Liver (tissue), 9 donors: Measurements from ENCODE around the gene ZNF273. TPM values are rescaled to one million over a fixed set of nuclear protein-coding genes. Genes with fewer than 3 reads are reported as not detected.

Experiments
- DNase-seq: peaks from one replicate; pipeline ENCODE4 v3.0.0-alpha.2; 2017; ENCODE audit warnings: low spot score
- H3K27ac ChIP-seq, 2 donors: one replicate each; pipeline ENCODE4 v1.7.0; 2013; ENCODE audit warnings: inconsistent platforms in 2 of 2, low read length in 2 of 2, control low read depth in 1 of 2, low read depth in 1 of 2, mild to moderate bottlenecking in 1 of 2
- H3K27me3 ChIP-seq, 4 donors: one replicate each; pipeline versions ENCODE4 v1.6.1 to v1.7.0; 2013; ENCODE audit warnings: low read length in 3 of 4, inconsistent platforms in 1 of 4, mild to moderate bottlenecking in 1 of 4, moderate library complexity in 1 of 4; ENCODE audit not compliant: control insufficient read depth in 4 of 4, insufficient read depth in 4 of 4
- H3K36me3 ChIP-seq, 4 donors: one replicate each; pipeline versions ENCODE4 v1.6.1 to v1.7.0; 2013; ENCODE audit warnings: low read length in 3 of 4, mild to moderate bottlenecking in 3 of 4, low read depth in 1 of 4, moderate library complexity in 1 of 4; ENCODE audit not compliant: control insufficient read depth in 4 of 4, insufficient read depth in 3 of 4
- H3K4me1 ChIP-seq, 4 donors: one replicate each; pipeline versions ENCODE4 v1.6.1 to v1.7.0; 2013; ENCODE audit warnings: low read length in 3 of 4, mild to moderate bottlenecking in 3 of 4, moderate library complexity in 1 of 4; ENCODE audit not compliant: control insufficient read depth in 4 of 4, insufficient read depth in 4 of 4
- H3K4me3 ChIP-seq, 3 donors: one replicate each; pipeline versions ENCODE4 v1.6.1 to v1.7.0; 2013; ENCODE audit warnings: low read length in 3 of 3, control low read depth in 1 of 3, low read depth in 1 of 3, mild to moderate bottlenecking in 1 of 3
- H3K9ac ChIP-seq, 2 donors: one replicate each; pipeline ENCODE4 v1.7.0; 2013; ENCODE audit warnings: low read length in 2 of 2, mild to moderate bottlenecking in 2 of 2, moderate library complexity in 2 of 2, control low read depth in 1 of 2, low read depth in 1 of 2
- H3K9me3 ChIP-seq, 4 donors: one replicate each; pipeline versions ENCODE4 v1.6.1 to v1.7.0; 2013; ENCODE audit warnings: low read length in 3 of 4; ENCODE audit not compliant: control insufficient read depth in 4 of 4
- FOXA1 ChIP-seq: IDR thresholded peaks from 2 replicates; pipeline ENCODE4 v1.6.1; 2016; ENCODE audit warnings: antibody characterized with exemption
- FOXA2 ChIP-seq: IDR thresholded peaks from 2 replicates; pipeline ENCODE4 v1.6.1; 2016; ENCODE audit warnings: antibody characterized with exemption
- GABPA ChIP-seq, 2 donors: IDR thresholded peaks in 1 of 2; conservative IDR thresholded peaks in 1 of 2; 2 replicates each; pipeline ENCODE4 v1.6.1; 2016; ENCODE audit warnings: antibody characterized with exemption in 2 of 2, mild to moderate bottlenecking in 1 of 2, moderate library complexity in 1 of 2
- HNF4G ChIP-seq: IDR thresholded peaks from 2 replicates; pipeline ENCODE4 v1.6.1; 2016; ENCODE audit warnings: antibody characterized with exemption
- RXRA ChIP-seq, 2 donors: IDR thresholded peaks; 2 replicates each; pipeline ENCODE4 v1.6.1; 2017 to 2018; ENCODE audit warnings: antibody characterized with exemption in 2 of 2, mild to moderate bottlenecking in 1 of 2
- SP1 ChIP-seq: IDR thresholded peaks from 2 replicates; pipeline ENCODE4 v1.6.1; 2018; ENCODE audit warnings: antibody characterized with exemption, mild to moderate bottlenecking
- TAF1 ChIP-seq: conservative IDR thresholded peaks from 2 replicates; pipeline ENCODE4 v1.6.1; 2016; ENCODE audit warnings: antibody characterized with exemption, mild to moderate bottlenecking
- WGBS: extraction: QIAGEN DNeasy Blood & Tissue Kit; methylation state at CpG from one replicate; pipeline ENCODE4 v1.1.7; 2013; 5-methylcytosine and 5-hydroxymethylcytosine counted together
- polyA plus RNA-seq, 2 donors: library from polyadenylated mRNA; stranded (reverse) in 1 of 2; unstranded in 1 of 2; fragments of 200-250 nt in 1 of 2; fragments of >200 nt in 1 of 2; fragmentation: Nextera tagmentation in 1 of 2; extraction: Ambion mirVana in 1 of 2; gene quantifications; one replicate each; pipeline versions ENCODE4 v1.2.1 to v1.2.3, GENCODE V29; 2013 to 2015
- total RNA-seq, 2 donors: library from RNA; depleted of rRNA; stranded (reverse); fragments of >200 nt; gene quantifications; one replicate each; pipeline ENCODE4 v1.2.3, GENCODE V29; 2014
- TF ChIP-seq, protein P1 (sequence below): IDR thresholded peaks from 2 replicates; pipeline ENCODE4 v1.6.1; 2016; ENCODE audit warnings: antibody characterized with exemption, mild to moderate bottlenecking
- TF ChIP-seq, protein P2 (sequence below): IDR thresholded peaks from 2 replicates; pipeline ENCODE4 v1.6.1; 2016; ENCODE audit warnings: antibody characterized with exemption
- donor health status: healthy.
- donor health status: healthy.
- donor health status: healthy.
- donor health status: healthy.
- donor health status: healthy.

Gene ZNF273
- total and polyA plus RNA-seq, 4 donors: 0.43 to 14.9 (median 0.73) TPM

DNA sequence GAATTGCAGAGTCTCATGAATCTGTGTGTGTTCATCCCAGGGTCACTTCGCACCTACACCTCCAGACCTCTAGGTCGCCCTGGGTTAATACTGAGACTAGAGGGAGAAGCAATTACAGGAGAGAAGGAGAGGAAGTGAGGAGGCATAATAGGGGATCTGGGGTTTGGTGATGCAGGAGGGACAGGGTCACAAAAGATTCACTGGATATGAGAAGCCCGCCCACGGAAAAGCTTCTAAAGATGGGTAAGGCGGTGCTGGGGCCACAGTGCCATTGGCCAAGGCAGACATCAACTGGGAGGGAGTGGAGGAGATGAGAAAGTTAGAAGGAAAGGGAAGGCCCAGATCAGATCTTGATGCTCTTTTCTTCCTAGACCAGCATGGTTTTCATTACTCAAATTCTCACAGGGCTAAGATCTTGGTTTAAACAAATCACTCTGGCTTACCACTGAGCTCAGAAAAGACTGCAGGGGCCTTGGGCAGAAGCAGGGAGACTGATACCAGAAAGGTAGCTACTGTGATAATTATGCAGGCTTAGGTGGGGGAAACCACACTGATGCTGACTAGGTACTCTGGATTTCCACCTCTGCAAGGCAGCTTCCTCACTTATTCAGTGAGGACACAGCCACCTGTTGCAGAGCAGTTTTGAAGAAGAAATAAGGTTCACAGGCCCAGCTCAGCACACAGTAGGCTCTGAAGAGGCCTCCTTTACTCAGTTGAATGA lies 17.4 kb upstream of the ZNF273 start (continued):
- TF ChIP-seq, protein P1, sequence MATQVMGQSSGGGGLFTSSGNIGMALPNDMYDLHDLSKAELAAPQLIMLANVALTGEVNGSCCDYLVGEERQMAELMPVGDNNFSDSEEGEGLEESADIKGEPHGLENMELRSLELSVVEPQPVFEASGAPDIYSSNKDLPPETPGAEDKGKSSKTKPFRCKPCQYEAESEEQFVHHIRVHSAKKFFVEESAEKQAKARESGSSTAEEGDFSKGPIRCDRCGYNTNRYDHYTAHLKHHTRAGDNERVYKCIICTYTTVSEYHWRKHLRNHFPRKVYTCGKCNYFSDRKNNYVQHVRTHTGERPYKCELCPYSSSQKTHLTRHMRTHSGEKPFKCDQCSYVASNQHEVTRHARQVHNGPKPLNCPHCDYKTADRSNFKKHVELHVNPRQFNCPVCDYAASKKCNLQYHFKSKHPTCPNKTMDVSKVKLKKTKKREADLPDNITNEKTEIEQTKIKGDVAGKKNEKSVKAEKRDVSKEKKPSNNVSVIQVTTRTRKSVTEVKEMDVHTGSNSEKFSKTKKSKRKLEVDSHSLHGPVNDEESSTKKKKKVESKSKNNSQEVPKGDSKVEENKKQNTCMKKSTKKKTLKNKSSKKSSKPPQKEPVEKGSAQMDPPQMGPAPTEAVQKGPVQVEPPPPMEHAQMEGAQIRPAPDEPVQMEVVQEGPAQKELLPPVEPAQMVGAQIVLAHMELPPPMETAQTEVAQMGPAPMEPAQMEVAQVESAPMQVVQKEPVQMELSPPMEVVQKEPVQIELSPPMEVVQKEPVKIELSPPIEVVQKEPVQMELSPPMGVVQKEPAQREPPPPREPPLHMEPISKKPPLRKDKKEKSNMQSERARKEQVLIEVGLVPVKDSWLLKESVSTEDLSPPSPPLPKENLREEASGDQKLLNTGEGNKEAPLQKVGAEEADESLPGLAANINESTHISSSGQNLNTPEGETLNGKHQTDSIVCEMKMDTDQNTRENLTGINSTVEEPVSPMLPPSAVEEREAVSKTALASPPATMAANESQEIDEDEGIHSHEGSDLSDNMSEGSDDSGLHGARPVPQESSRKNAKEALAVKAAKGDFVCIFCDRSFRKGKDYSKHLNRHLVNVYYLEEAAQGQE: no peak
- TF ChIP-seq TAF1: no peak
- no peak for TF ChIP-seq HNF4G
- no peak for TF ChIP-seq SP1
- TF ChIP-seq, protein P2, sequence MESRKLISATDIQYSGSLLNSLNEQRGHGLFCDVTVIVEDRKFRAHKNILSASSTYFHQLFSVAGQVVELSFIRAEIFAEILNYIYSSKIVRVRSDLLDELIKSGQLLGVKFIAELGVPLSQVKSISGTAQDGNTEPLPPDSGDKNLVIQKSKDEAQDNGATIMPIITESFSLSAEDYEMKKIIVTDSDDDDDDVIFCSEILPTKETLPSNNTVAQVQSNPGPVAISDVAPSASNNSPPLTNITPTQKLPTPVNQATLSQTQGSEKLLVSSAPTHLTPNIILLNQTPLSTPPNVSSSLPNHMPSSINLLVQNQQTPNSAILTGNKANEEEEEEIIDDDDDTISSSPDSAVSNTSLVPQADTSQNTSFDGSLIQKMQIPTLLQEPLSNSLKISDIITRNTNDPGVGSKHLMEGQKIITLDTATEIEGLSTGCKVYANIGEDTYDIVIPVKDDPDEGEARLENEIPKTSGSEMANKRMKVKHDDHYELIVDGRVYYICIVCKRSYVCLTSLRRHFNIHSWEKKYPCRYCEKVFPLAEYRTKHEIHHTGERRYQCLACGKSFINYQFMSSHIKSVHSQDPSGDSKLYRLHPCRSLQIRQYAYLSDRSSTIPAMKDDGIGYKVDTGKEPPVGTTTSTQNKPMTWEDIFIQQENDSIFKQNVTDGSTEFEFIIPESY: no peak

DNA sequence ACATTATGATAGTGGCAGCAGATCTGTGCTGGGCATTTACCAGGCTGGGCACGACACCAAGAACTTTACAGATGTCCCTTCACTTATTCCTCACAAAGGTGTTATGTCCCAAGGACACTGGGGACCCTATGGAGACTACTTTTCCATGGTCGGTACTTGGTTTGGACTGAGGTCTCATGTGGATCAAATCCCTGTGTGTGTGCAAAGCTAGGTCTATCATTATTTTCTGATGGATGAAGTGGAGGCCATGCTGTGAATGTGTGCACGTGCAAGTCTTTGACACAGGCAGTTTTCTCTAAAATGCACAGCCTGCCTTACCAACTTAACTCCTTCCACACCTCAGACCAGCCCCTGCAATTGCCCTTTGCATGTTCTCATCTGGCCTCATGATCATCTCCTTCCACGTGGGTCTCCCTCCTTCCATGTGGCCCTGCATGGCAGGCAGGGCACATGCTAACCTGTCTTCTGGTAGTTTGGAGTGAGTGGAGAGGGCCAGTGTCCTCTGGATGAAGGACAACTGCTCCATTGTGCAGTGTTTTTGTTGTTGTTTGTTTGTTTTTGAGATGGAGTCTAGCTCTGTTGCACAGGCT lies 16.0 kb upstream of the ZNF273 start:
- Histone ChIP-seq H3K4me1 (peaks cover 4 to 14% (median 13%) of the 10 kb centered on the region in 4 donors), H3K9ac (no peak overlapping the region), H3K27ac (no peak overlapping the region), H3K4me3 (no peak overlapping the region), H3K27me3 (peaks cover 0 to 5% (median 1%) of the 10 kb centered on the region in 4 donors), H3K9me3 (peaks cover 0 to 17% (median 4%) of the 10 kb centered on the region in 4 donors), H3K36me3 (no peaks in the 10 kb centered on the region)
- 78% methylated on average over 4 of the region's 4 CpGs for WGBS
- TF ChIP-seq, protein P1: no peak
- TF ChIP-seq FOXA1 (no peak), TAF1 (no peak), HNF4G (no peak), FOXA2 (no peak), RXRA (IDR thresholded peaks at IDR 0.05) (no peak), GABPA (IDR thresholded peaks at IDR 0.05 in 1 of 2, conservative IDR thresholded peaks at IDR 0.05 in 1 of 2) (no peak)
- TF ChIP-seq, protein P2: no peak
- no peak for DNase-seq
